ENCODE measurements around the gene HLF. TPM values are rescaled to one million over a fixed set of nuclear protein-coding genes. Genes with fewer than 3 reads are reported as not detected.

HLF gene
- total and polyA plus RNA-seq, 2 donors (not counting 3 experiments of a cell fraction or from before 2014, with no cell fraction given): not detected

GRCh38 chr17:55296171-55296695 is 31.5 kb downstream of the HLF start:
- Histone ChIP-seq H3K27ac (ENCODE audit: insufficient read depth, low read depth, low read length) (no peak overlapping the region), H3K4me1 (ENCODE audit: control insufficient read depth, extremely low read depth, insufficient read depth, low read length) (no peaks in the 10 kb centered on the region), H3K9me3 (replicated peaks; ENCODE audit: control insufficient read depth, insufficient read depth, low read length) (no peaks in the 10 kb centered on the region), H3K36me3 (ENCODE audit: control insufficient read depth in 2 of 2, extremely low read depth in 1 of 2, insufficient read depth in 2 of 2, low read length in 2 of 2) (no peaks in the 10 kb centered on the region), H2AFZ (ENCODE audit: low read depth, low read length) (no peak overlapping the region), H3K4me2 (ENCODE audit: insufficient read depth, low read length) (no peak overlapping the region), H3K9me1 (replicated peaks; ENCODE audit: control insufficient read depth, extremely low read depth, insufficient read depth, low read length) (no peaks in the 10 kb centered on the region), H3K79me2 (ENCODE audit: control insufficient read depth, insufficient read depth, low read length) (no peaks in the 10 kb centered on the region), H3K9ac (replicated peaks; ENCODE audit: extremely low read depth, insufficient read depth, low read length) (no peak overlapping the region), H3K27me3 (ENCODE audit: control insufficient read depth in 2 of 2, insufficient read depth in 2 of 2, low read length in 2 of 2) (no peaks in the 10 kb centered on the region), H4K20me1 (replicated peaks; ENCODE audit: control insufficient read depth, extremely low read depth, insufficient read depth, low read length) (no peaks in the 10 kb centered on the region), H3K4me3 (replicated peaks in 1 of 3; ENCODE audit: insufficient read depth in 1 of 3, low read depth in 1 of 3, low read length in 3 of 3) (no peak overlapping the region)
- no TSS peak for BruUV-seq (replicated peaks)
- no peak for TF ChIP-seq MYC (IDR thresholded peaks at IDR 0.05; ENCODE audit: low read depth, low read length)
- TF ChIP-seq FOS (IDR thresholded peaks at IDR 0.05; ENCODE audit: borderline replicate concordance, insufficient read depth, low read length): no peak
- TF ChIP-seq GATA2 (IDR thresholded peaks at IDR 0.05; ENCODE audit: insufficient read depth, insufficient read length, low read depth, low read length): no peak
- TF ChIP-seq POLR2AphosphoS5 (IDR thresholded peaks at IDR 0.05; ENCODE audit: insufficient read depth, low read depth, low read length): no peak
- no peak for TF ChIP-seq POLR2A (IDR thresholded peaks at IDR 0.05; ENCODE audit: low read depth, low read length)
- TF ChIP-seq MAX (IDR thresholded peaks at IDR 0.05; ENCODE audit: insufficient read depth, insufficient read length): no peak
- dilution Hi-C loops (cut with MboI; ENCODE audit: extremely low pct_ligation_motif_present, low sequenced_read_pairs): no loop called here
- intact Hi-C loops (cut with micrococcal nuclease): loop anchor here (1.0 to 2.0 kb wide), 3 partner anchors 219 to 303 kb away; no protein-coding TSS in a partner anchor
- ChIA-PET POLR2A (no interaction called here), CTCF (interaction anchor here (0.6 to 3.7 kb wide), 24 partner anchors 9 to 323 kb away, joined by 3 to 84 read pairs (median 4); no protein-coding TSS in a partner anchor)
- FAIRE-seq: no peak
- no peak for DNase-seq (ENCODE audit: low read depth, low spot score)

- no peak overlapping the region for H3K4me2 ChIP-seq (ENCODE audit: insufficient read depth, low read length)
- H3K4me1 ChIP-seq (ENCODE audit: control insufficient read depth, extremely low read depth, insufficient read depth, low read length): no peaks in the 10 kb centered on the region
- dilution Hi-C loops (cut with MboI; ENCODE audit: extremely low pct_ligation_motif_present, low sequenced_read_pairs) (no loop called here), intact Hi-C loops (cut with micrococcal nuclease) (loop anchor here (1.0 to 2.0 kb wide), 3 partner anchors 218 to 303 kb away; no protein-coding TSS in a partner anchor)
- DNase-seq (ENCODE audit: low read depth, low spot score) (no peak), FAIRE-seq (no peak)
- no peak overlapping the region for H3K4me3 ChIP-seq (replicated peaks in 1 of 3; ENCODE audit: insufficient read depth in 1 of 3, low read depth in 1 of 3, low read length in 3 of 3)
- no TSS peak for BruUV-seq (replicated peaks)
- TF ChIP-seq GATA2 (IDR thresholded peaks at IDR 0.05; ENCODE audit: insufficient read depth, insufficient read length, low read depth, low read length) (no peak), EZH2 (IDR thresholded peaks at IDR 0.05; ENCODE audit: borderline replicate concordance, low read depth, low read length, severe bottlenecking) (no peak), CTCF (IDR thresholded peaks at IDR 0.05; ENCODE audit: extremely low read depth in 1 of 2, insufficient read depth in 1 of 2, low read depth in 1 of 2, low read length in 2 of 2) (no peak), MYC (IDR thresholded peaks at IDR 0.05; ENCODE audit: low read depth, low read length) (no peak), POLR2A (IDR thresholded peaks at IDR 0.05; ENCODE audit: low read depth, low read length) (no peak), FOS (IDR thresholded peaks at IDR 0.05; ENCODE audit: borderline replicate concordance, insufficient read depth, low read length) (no peak), JUN (IDR thresholded peaks at IDR 0.05; ENCODE audit: borderline replicate concordance, insufficient read depth, insufficient read length, low read depth) (no peak), MAX (IDR thresholded peaks at IDR 0.05; ENCODE audit: insufficient read depth, insufficient read length) (no peak), POLR2AphosphoS5 (IDR thresholded peaks at IDR 0.05; ENCODE audit: insufficient read depth, low read depth, low read length) (no peak)
- H2AFZ ChIP-seq (ENCODE audit: low read depth, low read length): no peak overlapping the region
- no peak overlapping the region for H3K9ac ChIP-seq (replicated peaks; ENCODE audit: extremely low read depth, insufficient read depth, low read length)
- POLR2A ChIA-PET: no interaction called here
- H3K27me3 ChIP-seq (ENCODE audit: control insufficient read depth in 2 of 2, insufficient read depth in 2 of 2, low read length in 2 of 2): no peaks in the 10 kb centered on the region
- H3K9me1 ChIP-seq (replicated peaks; ENCODE audit: control insufficient read depth, extremely low read depth, insufficient read depth, low read length): no peaks in the 10 kb centered on the region
- H4K20me1 ChIP-seq (replicated peaks; ENCODE audit: control insufficient read depth, extremely low read depth, insufficient read depth, low read length): no peaks in the 10 kb centered on the region
- no peaks in the 10 kb centered on the region for H3K9me3 ChIP-seq (replicated peaks; ENCODE audit: control insufficient read depth, insufficient read depth, low read length)
- H3K27ac ChIP-seq (ENCODE audit: insufficient read depth, low read depth, low read length): no peak overlapping the region
- no peaks in the 10 kb centered on the region for H3K79me2 ChIP-seq (ENCODE audit: control insufficient read depth, insufficient read depth, low read length)
- CTCF ChIA-PET: interaction anchor here (0.6 to 3.7 kb wide), 29 partner anchors 8 to 323 kb away, joined by 3 to 84 read pairs (median 4); no protein-coding TSS in a partner anchor
- no peaks in the 10 kb centered on the region for H3K36me3 ChIP-seq (ENCODE audit: control insufficient read depth in 2 of 2, extremely low read depth in 1 of 2, insufficient read depth in 2 of 2, low read length in 2 of 2)
These were observed 31.9 kb downstream of the HLF start for GRCh38 chr17:55296699-55297098.

All from endothelial cell of umbilical vein (primary cell).